ENCODE results near the gene CCDC102B.
"Not testable (repeated sequence)": the region's sequence is repeated elsewhere in the genome, so short reads cannot be mapped to it uniquely, and the experiment has no call there.

Gene CCDC102B

DNA sequence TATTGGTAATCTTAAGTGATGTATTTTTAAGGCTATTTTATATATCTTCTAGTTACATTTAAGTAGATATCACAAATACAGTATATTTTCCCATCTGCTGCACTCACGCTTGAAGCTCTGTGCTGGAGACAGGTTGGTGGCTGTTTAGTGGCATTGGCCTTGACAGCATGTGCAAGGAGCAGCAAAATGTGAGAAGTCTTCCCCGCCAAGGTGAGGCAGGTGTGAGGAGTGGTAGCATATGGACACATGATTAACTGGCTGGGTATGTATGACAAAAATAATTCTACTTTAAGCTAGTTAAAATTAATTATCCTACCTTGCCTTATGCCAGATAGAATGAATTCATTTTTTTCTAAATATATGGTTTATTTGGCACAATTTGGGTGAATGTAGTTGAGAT is 117.2 kb downstream of the CCDC102B start:
- no peak for DNase-seq

DNA sequence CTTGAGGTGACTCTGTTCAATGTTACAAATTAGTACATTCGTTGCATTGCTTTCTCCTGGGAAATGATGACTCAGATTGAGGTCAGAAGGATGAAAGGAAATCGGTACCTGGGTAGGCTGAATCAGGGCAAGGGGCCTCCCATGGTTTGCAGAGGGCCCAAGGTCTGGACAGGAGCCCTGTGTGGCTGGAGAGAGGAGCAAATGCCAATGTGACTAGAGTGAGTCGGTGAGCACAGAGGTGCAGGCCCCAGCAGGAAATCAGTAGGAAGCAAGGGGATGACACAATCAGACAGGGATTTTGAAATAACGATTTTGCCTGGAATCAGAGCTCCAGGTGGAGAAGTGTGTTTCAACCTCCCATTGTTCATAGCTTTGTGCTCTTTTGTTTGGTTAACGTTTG is 118.9 kb downstream of the CCDC102B start:
- DNase-seq: no peak

DNA sequence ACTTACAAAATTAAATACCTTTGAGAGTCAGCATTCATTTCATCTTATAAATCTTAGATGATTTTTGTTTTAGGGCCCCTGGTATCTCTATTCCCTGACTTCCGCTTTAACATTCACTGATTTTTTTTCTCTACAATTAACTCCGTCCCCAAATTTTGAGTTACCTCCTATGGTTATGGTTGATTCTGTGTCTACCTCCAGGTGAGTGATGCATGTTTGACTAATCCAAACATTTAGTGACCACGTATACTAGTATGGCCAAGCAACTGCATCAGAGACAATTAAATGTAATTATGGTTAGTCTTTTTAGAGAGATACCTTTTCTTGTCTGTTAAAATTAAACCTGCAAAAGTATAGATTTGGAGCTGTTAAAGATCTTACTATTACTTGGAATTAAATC is 120.3 kb downstream of the CCDC102B start:
- no peak for DNase-seq

DNA sequence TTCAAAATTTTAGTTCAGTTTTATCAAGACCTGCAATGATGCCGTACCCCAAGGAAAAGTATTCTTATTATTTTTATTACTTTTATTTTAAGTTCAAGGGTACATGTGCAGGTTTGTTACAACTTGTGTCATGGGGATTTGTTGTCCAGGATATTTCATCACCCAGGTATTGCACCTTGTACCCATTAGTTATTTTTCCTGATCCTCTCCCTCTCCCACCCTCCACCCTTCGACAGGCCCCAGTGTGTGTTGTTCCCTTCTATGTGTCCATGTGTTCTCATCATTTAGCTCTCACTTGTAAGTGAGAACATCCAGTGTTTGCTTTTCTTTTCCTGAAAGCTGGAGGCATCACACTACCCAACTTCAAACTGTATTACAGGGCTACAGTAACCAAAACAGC is 122.0 kb downstream of the CCDC102B start:
- no peak for DNase-seq

DNA sequence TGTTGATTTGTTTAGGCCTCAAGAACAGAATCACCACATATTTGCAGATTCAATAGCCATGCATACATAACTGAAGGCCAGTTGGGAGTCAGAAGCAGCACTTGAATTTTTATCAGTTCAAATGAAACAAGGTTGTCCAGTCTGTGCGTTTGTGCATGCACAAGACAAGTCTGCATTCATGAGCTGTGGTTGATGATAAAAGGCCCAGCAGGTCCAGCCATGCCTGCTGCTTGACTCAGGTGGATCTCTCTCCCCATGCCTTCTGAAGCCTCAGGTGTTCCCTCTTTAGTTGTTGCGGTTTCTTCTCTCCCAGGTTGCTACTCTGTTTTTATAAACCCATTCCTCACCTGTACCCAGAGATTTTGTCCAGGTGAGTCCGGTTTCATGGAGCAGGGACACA is 124.5 kb downstream of the CCDC102B start:
- no peak for DNase-seq

DNA sequence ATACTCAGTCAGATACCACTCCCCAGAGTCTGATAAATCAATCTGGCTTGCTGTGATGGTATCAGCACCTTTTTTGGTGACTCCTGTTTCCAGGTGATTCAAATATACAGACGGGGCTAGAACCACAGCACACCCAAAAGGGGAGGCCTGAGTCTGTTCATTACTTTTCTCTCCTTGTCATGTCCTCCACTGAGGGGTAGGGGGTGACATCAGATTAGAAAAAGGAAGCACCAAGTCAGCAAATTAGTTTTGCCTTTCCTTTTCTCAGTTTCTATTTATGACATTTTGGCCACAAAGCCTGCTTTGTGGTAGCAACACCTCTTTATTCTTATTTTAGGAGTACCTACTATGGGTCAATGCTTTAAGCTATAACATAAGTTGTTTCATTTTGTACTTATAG is 127.4 kb downstream of the CCDC102B start:
- no peak for DNase-seq

DNA sequence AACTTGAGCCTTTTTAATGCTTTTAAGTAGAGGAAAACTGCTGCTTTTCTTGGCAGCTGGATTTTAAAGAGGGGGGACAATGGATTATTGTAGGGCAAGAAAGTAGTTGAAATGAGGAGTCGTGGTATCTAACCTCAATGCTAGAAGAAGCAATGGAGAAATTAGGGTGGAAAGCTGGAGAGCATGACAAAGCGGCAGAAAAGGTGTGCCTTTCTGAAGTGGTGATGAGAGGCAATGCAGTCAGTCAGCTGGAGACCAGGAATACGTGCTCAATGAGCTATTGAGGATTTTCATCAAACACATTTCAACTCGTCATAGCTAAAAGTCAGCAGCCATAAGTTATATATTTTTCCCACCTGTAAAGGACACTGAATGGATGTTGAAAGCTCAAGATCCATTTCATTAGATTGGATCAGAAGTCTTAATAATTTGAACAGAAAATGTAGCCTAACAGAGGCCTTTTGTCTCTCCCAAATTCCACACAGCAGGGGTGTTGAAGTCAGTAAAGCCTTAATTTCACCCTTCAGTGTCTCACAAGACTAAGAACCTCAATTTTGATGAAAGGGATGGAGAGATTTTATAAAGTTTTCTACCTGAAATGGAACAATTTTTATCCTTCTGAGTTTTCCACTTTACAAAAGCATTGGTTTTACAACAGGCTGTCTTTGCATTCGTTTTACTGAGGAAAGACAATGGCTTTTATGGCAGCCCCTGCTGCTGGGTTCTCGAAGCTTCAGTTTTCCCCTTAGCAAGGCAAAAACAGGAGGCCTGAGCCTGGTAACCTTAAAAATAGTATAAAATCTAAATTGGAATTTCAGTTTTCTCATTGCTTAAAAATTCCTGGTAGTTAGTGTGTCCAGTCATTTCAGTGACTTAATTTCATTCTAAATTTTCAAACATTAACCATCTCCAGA is 131.1 kb downstream of the CCDC102B start:
- DNase-seq: no peak

DNA sequence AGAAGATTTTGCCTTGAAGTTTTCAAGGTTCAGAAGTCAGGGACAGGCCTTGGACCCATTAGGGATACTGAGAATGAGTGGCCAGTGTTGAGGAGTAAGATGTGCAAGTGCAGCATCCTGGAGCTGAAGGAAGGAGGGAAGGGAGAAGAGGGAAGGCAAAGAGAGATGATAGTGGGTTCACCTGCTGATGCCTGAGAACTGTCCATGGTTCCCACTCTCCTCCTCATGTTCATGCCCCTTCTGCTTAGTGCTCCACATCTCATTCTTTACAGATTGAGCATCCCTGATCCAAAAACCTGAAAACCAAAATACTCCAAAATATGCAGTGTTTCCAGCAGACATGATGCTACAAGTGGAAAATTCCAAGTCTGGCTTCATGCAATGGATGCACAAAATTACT is 137.8 kb downstream of the CCDC102B start:
- DNase-seq: no peak

DNA sequence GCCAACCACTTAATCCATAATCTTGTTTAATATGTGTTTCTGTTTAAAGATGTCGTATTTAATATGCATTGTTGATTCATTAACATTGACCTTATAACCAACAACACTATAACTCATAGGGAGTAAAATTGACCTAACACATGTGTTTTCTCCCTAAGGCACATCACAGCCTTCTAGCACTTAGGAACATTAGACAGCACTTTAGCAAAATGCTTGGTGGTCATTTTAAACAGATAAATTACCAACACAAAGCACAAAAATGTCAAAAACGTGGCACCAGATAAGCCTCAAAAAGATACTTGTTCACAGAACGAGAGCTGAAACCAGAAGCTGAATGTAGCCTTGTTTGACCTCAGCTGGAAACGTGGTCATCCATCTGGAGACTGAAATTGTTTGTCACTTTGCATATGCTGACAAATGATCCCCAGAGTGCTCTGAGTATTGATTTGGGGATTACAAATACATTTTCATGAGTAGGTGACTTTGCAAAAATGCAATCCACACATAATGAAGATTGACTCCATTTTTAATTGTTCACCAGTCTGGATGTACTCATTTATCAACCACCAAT is 139.2 kb downstream of the CCDC102B start:
- DNase-seq: no peak

DNA sequence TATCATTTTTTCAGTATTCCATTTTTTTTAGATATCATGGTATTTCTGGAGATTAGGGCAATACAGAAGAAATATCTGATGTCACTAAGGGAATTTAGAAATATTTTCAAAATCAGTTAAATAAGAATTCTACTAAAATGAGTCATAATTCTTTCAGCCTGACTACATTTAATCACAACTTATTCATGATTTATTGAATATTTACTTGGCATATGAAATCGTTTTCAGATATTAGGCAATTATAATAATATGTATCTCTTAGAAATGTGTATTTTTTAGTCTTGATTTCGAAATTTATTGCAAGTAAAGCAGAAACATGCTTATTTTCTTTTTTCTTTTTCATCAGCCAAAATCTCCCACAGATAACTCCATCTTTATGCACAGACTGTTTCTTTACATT is 142.2 kb downstream of the CCDC102B start:
- no peak for DNase-seq

DNA sequence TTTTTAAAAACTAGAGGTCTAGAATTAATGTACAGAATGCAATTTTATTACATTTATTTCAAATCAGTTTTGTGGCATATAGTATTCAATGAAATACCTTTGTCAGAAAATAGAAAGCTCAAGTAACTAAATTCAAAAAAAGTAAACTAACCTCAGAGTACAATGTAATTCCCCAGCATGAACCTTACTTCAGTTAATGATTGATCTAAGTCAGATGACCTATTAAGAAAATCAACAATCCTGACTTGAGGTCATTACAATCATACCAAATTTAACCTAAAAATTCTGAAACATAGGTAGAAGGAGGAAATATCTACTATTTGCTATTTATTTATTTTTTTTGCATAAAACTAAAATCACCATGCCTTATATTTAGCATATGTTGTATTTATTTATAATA is 142.9 kb downstream of the CCDC102B start:
- no peak for DNase-seq

DNA sequence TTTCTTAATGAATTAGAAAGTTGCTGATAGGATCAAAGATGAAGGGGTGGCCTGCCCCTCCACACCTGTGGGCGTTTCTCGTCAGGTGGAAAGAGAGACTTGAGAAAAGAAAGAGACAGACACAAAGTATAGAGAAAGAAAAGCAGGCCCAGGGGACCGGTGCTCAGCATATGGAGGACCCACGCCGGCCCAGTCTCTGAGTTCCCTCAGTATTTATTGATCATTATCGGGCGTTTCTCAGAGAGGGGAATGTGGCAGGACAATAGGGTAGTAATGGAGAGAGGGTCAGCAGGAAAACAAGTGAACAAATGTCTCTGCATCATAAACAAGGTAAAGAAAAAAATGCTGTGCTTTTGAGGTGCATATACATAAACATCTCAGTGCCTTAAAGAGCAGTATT is 144.3 kb downstream of the CCDC102B start:
- DNase-seq: no peak

DNA sequence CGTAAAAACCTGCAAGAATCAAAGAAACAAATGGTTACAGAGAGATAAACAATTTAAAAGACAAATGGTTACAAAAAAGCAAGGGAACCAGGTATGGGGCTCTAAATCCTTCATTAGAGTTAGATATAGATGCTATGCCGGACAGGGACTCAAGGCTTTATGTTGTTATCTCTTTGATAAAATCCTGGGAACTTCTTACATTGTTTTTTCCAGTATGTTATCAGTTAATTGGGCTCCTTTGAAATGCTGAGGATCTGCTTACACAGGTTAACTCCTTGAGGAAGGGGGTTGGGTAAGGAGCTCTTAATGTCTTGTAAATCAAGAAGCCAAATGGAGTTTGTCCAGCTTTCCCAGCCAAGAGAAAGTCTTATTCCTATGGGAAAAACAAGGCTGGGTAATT is 146.0 kb downstream of the CCDC102B start:
- DNase-seq: not testable (repeated sequence)

DNA sequence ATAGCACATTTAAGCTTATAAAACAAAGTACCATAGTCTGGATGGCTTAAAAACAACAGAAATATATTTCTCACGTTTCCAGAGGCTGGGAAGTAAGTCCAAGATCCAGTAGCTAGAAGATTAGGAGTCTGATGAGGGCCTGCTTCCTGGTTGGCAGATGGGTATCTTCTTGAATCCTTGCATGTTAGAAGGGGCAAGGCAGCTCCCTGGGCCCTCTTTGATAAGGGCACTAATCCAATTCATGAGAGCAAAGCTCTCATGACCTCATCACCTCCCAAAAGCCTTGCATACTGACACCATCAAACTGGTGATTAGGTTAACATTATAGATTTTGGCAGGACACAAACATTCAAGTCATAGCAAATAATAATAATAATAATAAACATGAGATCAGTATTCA is 146.4 kb downstream of the CCDC102B start:
- DNase-seq: no peak

DNA sequence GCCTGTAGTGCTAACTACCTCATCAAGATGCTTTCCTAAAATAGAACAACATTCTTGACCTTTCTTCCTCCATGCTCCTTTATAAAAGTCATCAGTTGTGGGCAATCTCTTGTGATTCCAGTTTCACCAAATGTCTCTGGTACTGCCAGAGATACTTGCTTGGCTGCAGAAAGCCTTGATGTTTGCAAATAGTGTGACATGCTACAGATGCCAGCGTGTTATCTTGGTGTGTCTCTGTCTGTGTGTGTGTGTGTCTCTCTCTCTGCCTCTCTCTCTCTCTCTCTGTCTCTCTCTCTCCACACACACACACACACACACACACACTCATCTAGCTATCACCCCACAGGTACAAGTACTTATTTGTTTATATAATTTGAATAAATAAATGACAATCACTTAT is 146.9 kb downstream of the CCDC102B start:
- no peak for DNase-seq

DNA sequence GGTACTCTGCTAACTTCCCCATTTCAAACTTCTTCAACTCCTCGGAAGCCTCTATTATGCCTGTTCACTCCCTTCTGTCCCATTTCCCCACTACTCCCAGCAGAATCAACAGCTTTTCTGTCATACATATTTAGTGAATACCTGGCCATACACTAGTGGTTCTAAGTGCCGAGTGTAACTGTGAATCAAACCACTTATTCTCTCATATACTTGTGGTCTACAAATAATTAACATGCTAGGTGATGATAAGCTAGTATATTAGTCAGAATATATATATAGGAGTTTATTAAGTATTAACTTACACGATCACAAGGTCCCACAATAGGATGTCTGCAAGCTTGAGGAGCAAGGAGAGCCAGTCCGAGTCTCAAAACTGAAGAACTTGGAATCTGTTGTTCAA is 150.7 kb downstream of the CCDC102B start:
- no peak for DNase-seq

DNA sequence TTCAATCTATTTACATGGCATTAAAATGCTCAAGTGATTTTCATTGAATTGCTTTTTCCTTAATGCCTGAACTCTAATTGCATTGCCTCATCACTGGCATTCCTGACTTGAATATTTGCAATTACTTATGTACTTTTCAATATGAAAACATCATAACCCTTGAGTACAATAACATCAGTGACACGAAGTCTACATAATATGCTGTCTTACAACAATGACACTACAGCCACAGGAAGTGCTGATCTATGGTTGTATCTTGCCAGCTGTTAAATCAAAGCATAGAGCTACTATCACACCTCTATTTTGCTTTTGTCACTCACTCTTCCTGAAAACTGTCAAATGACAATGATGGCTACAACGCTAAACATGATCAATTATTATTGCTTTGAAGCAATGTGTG is 156.9 kb downstream of the CCDC102B start:
- no peak for DNase-seq

DNA sequence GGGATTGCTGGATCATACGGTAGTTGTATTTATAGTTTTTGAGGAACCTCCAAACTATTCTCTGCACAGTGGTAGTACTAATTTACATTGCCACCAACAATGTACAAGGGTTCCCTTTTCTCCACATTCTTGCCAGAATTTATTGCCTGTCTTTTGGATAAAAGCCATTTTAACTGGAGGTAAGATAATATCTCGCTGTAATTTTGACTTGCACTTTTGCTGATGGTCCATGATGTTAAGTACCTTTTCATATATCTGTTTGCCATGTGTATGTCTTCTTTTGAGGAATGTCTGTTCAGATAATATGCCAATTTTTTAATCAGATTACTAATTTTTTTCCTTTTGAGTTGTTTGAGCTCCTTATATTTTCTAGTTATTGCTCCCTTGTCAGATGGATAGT is 158.8 kb downstream of the CCDC102B start:
- DNase-seq: no peak

DNA sequence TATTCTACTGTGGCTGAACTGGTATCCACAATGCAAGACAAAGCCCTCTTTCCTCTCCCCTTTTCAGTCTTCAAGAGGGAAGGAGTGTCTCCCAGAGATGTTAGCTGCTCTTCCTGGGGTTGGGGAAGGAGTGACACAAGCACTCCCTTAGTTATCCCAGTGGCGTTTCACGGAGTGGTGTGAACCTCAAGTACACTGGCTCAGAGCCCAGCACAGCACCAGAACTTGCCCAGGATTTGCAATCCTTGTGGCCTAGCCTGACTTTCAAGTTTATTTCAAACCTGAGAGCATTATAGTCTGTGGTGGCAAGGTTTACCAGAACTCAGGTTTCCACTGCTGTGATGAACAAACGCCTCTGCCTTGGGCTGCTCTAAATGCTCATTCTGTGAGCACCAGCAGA is 162.5 kb downstream of the CCDC102B start:
- no peak for DNase-seq

DNA sequence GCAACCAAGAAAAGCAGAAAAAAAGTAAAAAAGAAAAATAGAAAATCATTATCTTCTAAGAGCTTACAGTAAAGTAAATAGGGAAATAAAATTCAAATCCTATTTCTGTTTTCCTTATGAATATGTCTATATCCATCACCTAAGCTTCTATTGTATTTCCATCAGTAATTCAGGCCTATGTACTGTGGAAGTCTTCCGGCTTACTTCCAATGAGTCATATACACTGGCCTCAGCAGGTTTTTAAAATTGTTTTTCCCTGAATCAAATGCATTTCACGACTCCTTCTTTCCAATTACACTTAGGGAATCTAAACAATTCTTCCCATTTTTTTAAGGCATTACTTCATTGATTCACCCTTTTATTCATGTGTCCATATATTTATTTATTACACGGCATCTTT is 164.7 kb downstream of the CCDC102B start:
- DNase-seq: no peak

DNA sequence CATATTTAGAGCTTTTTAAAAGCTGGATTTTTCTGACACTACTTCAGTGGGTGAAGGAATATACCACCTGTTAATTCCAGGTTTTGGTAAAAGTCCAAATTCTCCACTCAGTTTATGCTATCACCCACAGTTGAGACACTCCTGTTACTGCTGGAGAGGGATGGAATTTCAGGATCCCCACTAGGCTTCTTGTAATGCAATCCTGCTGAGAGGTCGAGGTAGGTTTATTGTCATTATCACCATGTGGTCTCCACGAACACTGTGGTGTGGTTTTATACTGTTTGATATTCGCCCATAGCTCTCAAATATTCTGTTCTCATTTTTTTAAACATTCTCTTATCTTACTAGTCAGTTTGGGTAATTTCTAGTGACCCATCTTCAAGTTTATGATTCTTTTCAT is 167.9 kb downstream of the CCDC102B start:
- DNase-seq: no peak

DNA sequence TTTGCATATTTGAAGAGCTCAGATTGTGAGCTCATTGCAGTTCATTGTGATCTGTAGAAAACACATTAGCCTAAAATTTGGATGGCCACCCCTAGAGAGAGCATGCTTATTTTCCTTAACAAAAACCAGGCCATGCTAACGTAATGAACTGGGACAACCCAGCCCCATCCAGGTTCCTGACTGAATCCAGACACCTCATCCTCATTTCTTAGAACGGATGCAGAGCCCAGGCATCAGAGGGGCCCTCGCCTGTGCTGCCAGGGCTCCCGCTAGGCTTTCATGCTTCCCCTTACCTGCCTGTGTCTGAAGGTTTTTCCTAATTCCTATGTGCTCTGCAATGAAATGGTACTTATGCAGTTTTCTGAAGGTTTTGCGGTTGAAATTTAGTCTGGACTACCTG is 171.1 kb downstream of the CCDC102B start:
- no peak for DNase-seq

DNA sequence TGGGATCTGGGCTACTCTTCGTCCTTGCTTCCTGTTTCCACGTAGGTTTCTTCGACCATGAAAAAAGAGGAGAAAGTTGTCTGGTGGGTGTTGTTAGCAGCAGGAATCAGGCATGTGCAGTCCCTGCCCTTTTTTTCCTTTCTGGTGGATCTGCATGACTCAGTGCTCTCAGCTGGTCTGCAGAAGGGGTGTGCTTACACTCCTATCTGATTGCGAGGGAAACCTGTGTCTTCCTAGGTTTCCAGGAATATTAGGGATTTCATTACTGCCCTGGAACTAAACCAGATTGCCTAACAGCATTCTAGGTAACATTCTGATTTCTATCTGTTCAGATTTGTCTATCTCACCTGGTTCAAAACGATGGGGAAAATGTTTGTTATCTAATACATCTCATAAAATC is 174.3 kb downstream of the CCDC102B start:
- DNase-seq: no peak

DNA sequence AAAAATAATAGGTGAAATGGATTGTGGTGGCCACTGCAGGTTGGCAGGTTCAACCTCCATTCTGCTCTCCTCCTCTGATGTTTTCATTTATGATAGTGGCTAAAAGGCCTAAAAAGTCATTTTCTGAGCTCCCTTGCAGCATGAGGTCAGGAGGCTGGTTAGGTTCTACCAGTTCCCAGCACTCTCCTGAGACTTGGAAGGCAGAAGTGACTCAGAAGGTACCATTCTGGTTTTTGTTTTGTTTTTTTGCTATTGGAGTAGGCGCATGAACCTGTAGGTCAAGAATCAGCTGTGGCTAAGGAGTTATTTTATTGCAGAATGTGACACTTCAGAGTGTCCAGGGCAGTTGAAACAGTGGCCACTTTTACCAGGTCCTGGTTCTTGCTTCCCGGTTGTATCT is 181.9 kb downstream of the CCDC102B start:
- no peak for DNase-seq

DNA sequence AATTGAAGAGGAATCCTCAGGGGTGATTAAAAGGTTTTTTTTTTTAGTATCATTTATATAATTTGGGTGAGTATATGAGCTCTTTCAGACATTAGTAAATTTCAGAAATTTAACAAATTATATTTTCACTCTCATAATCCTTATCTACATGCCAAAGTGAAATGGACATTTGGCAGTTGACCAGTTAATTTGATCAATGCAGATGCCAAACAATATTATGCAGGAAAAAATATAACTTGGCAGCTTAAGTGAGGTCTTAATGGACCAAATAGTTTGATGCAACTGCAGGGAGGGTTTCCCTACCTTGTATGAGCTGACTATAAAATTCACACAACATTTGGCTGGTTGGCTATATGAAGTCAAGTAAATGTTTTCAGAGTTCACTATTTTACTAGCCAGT is 185.2 kb downstream of the CCDC102B start:
- no peak for DNase-seq

Data from activated naive CD4-positive, alpha-beta T cell treated with anti-CD3 and anti-CD28 coated beads, Interleukin-2, amount 50 U/mL, for 16 hours (primary cell).